ENCODE data around the gene P2RX2.

- TF ChIP-seq CTCF (IDR thresholded peaks at IDR 0.05) (no peak), POLR2A (IDR thresholded peaks at IDR 0.05) (no peak)
These were observed 12.1 kb upstream of the P2RX2 start for GRCh38 chr12:132606466-132606865.
